ENCODE data around the gene TOX3. TPM values are rescaled to one million over a fixed set of nuclear protein-coding genes. Genes with fewer than 3 reads are reported as not detected.

The TOX3 gene
- total and polyA plus RNA-seq, 2 donors (not counting 1 experiment from before 2014, with no cell fraction given): not detected

DNA sequence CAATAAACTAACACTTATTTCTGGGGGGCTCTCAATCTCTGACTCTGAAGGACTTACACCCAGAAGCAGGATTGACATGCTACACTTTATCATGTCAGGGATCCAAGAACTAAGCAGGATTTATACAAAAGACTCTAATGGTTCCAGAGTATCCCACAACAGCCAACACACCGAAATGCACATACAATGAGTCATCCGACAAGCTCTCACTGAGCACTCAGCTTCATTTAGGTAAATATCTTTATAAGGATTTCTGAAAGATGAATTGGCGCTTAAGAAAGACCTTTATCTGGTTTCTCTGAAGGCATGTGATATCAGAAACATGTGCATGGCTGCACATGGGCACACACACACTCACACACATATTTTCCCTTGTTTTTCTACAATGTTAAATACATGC is 77.2 kb downstream of the TOX3 start:
- no peak for DNase-seq
- ChIA-PET CTCF (no interaction called here), POLR2A (no interaction called here)
- no peak overlapping the region for H3K4me2 ChIP-seq (replicated peaks; ENCODE audit: low read depth, low read length, poor library complexity, severe bottlenecking)
- H3K9ac ChIP-seq (ENCODE audit: low read length): no peak overlapping the region
- H2AFZ ChIP-seq (ENCODE audit: insufficient read depth, low read depth, low read length, poor library complexity, severe bottlenecking): no peak overlapping the region
- H3K27ac Mint-ChIP-seq: no peak overlapping the region
- H3K27ac ChIP-seq (ENCODE audit: low read length in 2 of 2): no peak overlapping the region
- no peak overlapping the region for H3K4me3 Mint-ChIP-seq
- H3K36me3 ChIP-seq (replicated peaks in 1 of 2; ENCODE audit: control extremely low read depth in 1 of 2, control insufficient read depth in 1 of 2, extremely low read depth in 1 of 2, insufficient read depth in 2 of 2, low read length in 1 of 2): no peaks in the 10 kb centered on the region
- no peaks in the 10 kb centered on the region for H3K9me3 Mint-ChIP-seq (ENCODE audit: insufficient read depth)
- H3K4me1 Mint-ChIP-seq: no peaks in the 10 kb centered on the region
- H3K27me3 ChIP-seq (replicated peaks in 1 of 4; ENCODE audit: control extremely low read depth in 1 of 4, control insufficient read depth in 3 of 4, insufficient read depth in 4 of 4, low read length in 3 of 4): no peaks in the 10 kb centered on the region
- no peak for ATAC-seq (ENCODE audit: low read depth)
- WGBS (ENCODE audit: insufficient coverage): 100% methylated on average over 1 of the region's 3 CpGs
- no peaks in the 10 kb centered on the region for H3K9me3 ChIP-seq (ENCODE audit: control extremely low read depth in 1 of 3, control insufficient read depth in 2 of 3, insufficient read depth in 1 of 3, low read length in 2 of 3)
- H3K4me3 ChIP-seq (ENCODE audit: control extremely low read depth in 1 of 5, extremely low read depth in 1 of 5, insufficient read depth in 1 of 5, low read depth in 2 of 5, low read length in 4 of 5): no peak overlapping the region
- H3K27me3 Mint-ChIP-seq: no peaks in the 10 kb centered on the region
- intact Hi-C loops (cut with micrococcal nuclease): no loop called here
- H3K4me1 ChIP-seq (ENCODE audit: control insufficient read depth in 2 of 2, insufficient read depth in 2 of 2, low read length in 2 of 2): no peaks in the 10 kb centered on the region
- H3K79me2 ChIP-seq (ENCODE audit: control insufficient read depth, insufficient read depth, low read length): no peaks in the 10 kb centered on the region
- TF ChIP-seq, protein P1, sequence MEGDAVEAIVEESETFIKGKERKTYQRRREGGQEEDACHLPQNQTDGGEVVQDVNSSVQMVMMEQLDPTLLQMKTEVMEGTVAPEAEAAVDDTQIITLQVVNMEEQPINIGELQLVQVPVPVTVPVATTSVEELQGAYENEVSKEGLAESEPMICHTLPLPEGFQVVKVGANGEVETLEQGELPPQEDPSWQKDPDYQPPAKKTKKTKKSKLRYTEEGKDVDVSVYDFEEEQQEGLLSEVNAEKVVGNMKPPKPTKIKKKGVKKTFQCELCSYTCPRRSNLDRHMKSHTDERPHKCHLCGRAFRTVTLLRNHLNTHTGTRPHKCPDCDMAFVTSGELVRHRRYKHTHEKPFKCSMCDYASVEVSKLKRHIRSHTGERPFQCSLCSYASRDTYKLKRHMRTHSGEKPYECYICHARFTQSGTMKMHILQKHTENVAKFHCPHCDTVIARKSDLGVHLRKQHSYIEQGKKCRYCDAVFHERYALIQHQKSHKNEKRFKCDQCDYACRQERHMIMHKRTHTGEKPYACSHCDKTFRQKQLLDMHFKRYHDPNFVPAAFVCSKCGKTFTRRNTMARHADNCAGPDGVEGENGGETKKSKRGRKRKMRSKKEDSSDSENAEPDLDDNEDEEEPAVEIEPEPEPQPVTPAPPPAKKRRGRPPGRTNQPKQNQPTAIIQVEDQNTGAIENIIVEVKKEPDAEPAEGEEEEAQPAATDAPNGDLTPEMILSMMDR (IDR thresholded peaks at IDR 0.05): no peak
- no peak for TF ChIP-seq EZH2 (IDR thresholded peaks at IDR 0.05; ENCODE audit: borderline replicate concordance, insufficient read depth, low read depth, low read length, poor library complexity, severe bottlenecking)
- H4K20me1 ChIP-seq (ENCODE audit: control insufficient read depth, insufficient read depth, low read length, poor library complexity, severe bottlenecking): no peaks in the 10 kb centered on the region

DNA sequence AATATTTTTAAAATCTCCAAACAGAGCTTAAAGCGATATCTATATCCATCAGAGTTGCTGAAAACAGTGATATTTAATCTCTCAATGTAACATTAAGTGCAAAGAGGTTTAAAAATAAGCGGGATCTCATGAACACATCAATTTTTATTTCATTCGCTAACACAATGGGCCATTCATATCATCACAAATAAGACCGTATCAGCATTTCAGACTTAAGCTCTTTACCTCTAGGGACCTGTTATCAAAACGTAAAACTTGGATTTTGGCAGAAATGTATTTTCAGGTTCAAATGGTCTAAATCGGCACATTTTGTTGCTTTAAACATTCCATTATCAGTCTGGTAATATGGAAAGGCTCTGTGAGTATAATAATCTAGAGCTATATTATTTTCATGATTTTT is 77.9 kb downstream of the TOX3 start:
- Histone ChIP-seq H3K27me3 (replicated peaks in 1 of 4; ENCODE audit: control extremely low read depth in 1 of 4, control insufficient read depth in 3 of 4, insufficient read depth in 4 of 4, low read length in 3 of 4) (no peaks in the 10 kb centered on the region), H3K4me3 (ENCODE audit: control extremely low read depth in 1 of 5, extremely low read depth in 1 of 5, insufficient read depth in 1 of 5, low read depth in 2 of 5, low read length in 4 of 5) (no peak overlapping the region), H3K4me1 (ENCODE audit: control insufficient read depth in 2 of 2, insufficient read depth in 2 of 2, low read length in 2 of 2) (no peaks in the 10 kb centered on the region), H3K27ac (ENCODE audit: low read length in 2 of 2) (no peak overlapping the region), H3K79me2 (ENCODE audit: control insufficient read depth, insufficient read depth, low read length) (no peaks in the 10 kb centered on the region), H2AFZ (ENCODE audit: insufficient read depth, low read depth, low read length, poor library complexity, severe bottlenecking) (no peak overlapping the region), H3K9ac (ENCODE audit: low read length) (no peak overlapping the region), H3K36me3 (replicated peaks in 1 of 2; ENCODE audit: control extremely low read depth in 1 of 2, control insufficient read depth in 1 of 2, extremely low read depth in 1 of 2, insufficient read depth in 2 of 2, low read length in 1 of 2) (no peaks in the 10 kb centered on the region), H4K20me1 (ENCODE audit: control insufficient read depth, insufficient read depth, low read length, poor library complexity, severe bottlenecking) (no peaks in the 10 kb centered on the region), H3K4me2 (replicated peaks; ENCODE audit: low read depth, low read length, poor library complexity, severe bottlenecking) (no peak overlapping the region), H3K9me3 (ENCODE audit: control extremely low read depth in 1 of 3, control insufficient read depth in 2 of 3, insufficient read depth in 1 of 3, low read length in 2 of 3) (no peaks in the 10 kb centered on the region)
- ATAC-seq (ENCODE audit: low read depth) (no peak), DNase-seq (no peak)
- intact Hi-C loops (cut with micrococcal nuclease): no loop called here
- Mint-ChIP-seq H3K27me3 (no peaks in the 10 kb centered on the region), H3K4me3 (no peak overlapping the region), H3K9me3 (ENCODE audit: insufficient read depth) (no peaks in the 10 kb centered on the region), H3K27ac (no peak overlapping the region), H3K4me1 (no peaks in the 10 kb centered on the region)
- ChIA-PET POLR2A (no interaction called here), CTCF (no interaction called here)
- 100% methylated on average over 3 of the region's 6 CpGs for WGBS (ENCODE audit: insufficient coverage)
- TF ChIP-seq, protein P1 (IDR thresholded peaks at IDR 0.05): no peak
- TF ChIP-seq EZH2 (IDR thresholded peaks at IDR 0.05; ENCODE audit: borderline replicate concordance, insufficient read depth, low read depth, low read length, poor library complexity, severe bottlenecking): no peak
